Astrocyte of the hippocampus (primary cell): Measurements from ENCODE around the gene CCDC150.
"Not testable (repeated sequence)": the region's sequence is repeated elsewhere in the genome, so short reads cannot be mapped to it uniquely, and the experiment has no call there.

Source experiments
- DNase-seq: peaks from one replicate; pipeline ENCODE4 v3.0.0; 2011; ENCODE audit warnings: low read depth, low spot score

CCDC150 gene

GRCh38 chr2:196635156-196635555 lies 4.4 kb upstream of the CCDC150 start:
- no peak for DNase-seq

DNA sequence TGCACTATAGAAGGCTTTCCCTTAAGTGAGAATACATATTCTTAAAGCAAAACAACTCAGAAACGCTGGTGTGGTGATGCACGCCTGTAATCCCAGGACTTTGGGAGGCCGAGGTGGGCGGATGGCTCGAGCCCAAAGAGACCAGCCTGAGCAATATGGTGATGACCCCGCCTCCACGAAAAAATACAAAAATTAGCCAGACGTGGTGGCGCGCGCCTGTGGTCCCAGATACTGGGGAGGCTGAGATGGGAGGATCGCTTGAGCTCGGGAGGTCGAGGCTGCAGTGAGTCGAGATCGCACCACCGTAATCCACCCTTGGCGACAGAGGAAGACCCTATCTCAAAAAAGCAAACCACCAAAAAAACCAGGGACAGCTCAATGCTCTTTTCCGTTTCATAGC lies 750 bp upstream of the CCDC150 start:
- DNase-seq, result no peak

GRCh38 chr2:196640031-196640548 lies 575 bp downstream of the CCDC150 start:
- no peak for DNase-seq

- DNase-seq, result no peak
Observed at GRCh38 chr2:196649202-196649601, 9.7 kb downstream of the CCDC150 start.

DNA sequence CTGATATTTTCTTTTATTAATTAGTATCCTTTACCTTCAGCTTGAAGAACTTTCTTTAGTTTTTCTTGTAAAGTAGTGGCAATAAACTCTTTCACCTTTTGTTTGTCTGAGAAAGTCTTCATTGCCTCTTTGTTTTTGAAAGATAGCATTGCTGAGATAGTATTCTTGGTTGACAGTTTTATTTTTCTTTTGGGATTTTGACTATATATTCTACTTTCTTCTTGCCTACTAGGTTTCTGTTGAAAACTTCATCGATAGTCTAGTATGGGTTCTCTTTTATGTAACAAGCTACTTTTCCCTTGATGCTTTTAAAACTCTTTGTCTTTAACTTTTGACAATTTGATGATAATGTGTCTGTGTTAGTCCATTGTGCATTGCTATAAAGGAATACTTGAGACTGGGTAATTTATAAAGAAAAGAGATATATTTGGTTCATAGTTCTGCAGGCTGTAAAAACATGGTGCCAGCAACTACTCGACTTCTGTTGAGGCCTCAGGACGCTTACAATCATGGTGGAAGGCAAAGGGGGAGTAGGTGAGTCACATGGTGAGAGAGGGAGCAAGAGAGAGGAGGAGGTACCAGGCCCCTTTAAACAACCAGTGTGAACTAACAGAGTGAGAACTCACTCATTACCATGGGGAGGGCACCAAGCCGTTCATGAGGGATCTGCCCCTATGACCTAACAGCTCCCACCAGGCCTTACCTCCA lies 12.0 kb downstream of the CCDC150 start:
- no peak for DNase-seq

DNA sequence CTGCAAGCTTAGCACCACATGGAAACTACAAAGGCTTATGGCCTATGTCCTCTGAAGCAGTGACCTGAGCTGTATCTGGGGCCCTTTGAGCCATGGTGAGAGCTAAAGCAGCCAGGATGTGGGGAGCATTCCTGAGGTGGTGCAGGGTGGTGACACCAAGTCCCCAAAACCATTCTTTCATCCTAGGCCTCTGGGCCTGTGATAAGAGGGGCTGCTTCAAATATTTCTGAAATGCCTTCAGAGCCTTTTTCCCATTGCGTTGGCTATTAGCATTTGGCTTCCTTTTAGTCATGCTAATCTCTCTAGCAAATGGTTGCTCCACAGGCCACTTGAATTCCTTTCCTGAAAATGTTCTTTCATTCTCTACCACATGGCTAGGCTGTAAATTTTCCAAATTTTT lies 13.4 kb downstream of the CCDC150 start:
- no peak for DNase-seq

DNA sequence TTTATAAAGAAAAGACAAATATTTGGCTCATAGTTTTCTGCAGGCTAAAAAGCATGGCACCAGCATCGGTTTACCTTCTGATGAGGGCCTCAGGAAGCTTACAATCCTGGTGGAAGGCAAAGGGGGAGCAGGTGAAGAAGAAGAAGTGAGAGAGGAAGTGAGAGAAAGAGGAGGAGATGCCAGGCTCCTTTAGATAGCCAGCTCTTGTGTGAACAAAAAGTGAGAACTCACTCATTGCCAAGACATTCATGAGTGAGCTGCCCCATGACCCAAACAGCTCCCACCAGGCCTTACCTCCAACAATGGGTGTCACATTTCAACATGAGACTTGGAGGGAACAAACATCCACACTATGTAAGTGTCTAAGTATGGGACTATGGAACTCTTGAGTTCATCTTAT lies 14.3 kb downstream of the CCDC150 start:
- no peak for DNase-seq

GRCh38 chr2:196655761-196656160 lies 16.2 kb downstream of the CCDC150 start:
- DNase-seq, result no peak

- no peak for DNase-seq
Observed at GRCh38 chr2:196657333-196657732, 17.8 kb downstream of the CCDC150 start.

DNA sequence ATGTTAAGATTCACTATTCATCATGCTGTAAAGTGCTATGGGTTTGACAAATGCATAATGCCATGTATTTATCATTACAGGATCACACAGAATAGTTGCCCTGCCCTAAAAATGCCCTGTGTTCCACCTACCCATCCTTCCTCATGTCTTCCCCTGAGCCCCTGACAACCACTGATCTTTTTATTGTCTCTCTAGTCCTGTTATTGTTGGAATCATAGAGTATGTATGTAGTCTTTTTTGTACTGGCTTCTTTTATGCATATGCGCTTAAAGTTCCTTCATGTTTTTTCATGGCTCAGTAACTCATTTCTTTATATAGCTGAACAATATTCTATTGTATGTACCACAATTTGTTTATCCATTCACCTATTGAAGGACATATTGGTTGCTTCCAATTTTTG lies 20.3 kb downstream of the CCDC150 start:
- no peak for DNase-seq

DNA sequence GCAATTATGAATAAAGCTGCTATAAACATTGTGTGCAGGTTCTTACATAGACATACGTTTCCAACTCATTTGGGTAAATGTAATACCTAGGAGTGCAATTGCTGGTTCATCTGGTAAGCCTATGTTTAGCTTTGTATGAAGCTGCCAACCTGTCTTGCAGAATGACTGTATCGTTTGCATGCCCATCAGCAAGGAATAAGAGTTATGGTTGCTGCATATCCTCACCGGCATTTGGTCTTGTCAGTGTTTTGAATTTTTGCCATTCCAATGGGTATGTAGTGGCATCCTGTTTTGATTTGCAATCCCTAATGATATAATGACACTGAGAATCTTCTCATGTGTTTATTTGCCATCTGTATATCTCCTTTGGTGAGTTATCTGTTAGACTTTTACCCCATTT lies 20.7 kb downstream of the CCDC150 start:
- no peak for DNase-seq

- no peak for DNase-seq
Observed at GRCh38 chr2:196670342-196670741, 30.8 kb downstream of the CCDC150 start.

DNA sequence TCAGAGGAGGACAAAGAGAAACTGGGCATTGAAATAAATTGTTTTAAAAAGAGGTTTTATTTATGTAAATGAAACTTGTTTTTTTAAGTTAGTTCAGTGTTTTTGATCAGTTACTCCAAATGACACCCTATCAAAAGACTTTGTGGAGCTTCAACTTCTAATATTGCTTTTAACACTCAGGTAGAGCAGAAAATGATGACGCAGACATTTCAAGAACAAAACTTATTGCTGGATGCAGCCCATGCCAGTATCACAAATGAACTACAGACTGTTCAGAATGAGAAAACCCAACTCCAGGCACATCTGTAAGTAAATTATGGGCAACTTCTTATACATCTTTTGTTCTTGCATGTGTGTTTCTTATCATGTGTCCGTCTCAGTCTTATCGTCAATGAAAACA lies 36.4 kb downstream of the CCDC150 start:
- no peak for DNase-seq

DNA sequence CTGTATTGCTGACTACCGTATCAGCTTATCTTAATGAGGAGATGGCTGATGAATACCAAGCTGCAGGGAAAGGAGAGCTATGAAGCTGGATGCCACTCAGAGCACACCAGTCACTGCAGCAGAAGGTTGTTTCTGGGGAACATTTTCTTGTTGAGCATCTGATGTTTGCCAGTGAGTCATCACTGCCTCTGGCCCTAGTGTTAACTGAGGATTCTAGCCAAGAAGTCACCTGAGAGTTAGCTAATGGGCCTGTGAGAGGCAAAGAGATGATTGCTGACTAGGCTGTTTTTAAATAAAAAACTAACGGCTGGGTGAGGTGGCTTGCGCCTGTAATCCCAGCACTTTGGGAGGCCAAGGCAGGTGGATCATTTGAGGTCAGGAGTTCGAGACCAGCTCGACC lies 37.9 kb downstream of the CCDC150 start:
- peak; percentile 72 for DNase-seq

DNA sequence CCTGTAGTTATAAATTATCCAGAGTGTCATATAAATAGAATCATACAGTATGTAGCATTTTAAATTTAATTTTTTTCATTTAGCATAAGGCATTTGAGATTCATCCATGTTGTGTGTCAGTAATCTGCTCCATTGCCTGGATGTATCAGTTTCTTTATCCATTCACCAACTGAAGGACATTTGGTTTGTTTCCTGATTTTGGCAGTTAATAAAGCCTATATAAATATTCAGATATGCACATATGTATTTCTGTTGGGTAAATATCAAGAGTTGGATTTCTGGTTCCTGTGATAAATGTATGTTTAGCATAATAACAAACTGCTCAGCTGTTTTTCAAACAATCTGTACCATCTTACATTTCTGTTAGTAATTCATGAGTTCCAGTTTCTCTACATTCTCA lies 39.9 kb downstream of the CCDC150 start:
- no peak for DNase-seq

DNA sequence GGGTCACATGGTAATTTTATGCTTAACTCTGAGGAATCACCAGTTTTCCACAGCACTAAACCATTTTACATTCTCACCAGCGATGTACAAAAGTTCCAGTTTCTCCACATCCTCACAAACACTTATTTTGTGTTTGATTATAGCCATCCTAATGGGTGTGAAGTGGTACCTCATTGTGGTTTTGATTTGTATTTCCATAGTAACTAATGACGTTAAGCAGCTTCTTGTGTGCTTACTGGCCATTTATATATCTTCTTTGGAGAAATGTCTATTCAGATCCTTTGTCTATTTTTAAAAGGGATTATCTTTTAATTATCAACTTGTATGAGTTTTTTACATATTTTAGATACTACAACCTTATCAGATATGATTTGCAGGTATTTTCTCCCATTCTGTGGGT lies 42.0 kb downstream of the CCDC150 start:
- DNase-seq, result no peak

GRCh38 chr2:196685792-196686191 lies 46.3 kb downstream of the CCDC150 start:
- no peak for DNase-seq

DNA sequence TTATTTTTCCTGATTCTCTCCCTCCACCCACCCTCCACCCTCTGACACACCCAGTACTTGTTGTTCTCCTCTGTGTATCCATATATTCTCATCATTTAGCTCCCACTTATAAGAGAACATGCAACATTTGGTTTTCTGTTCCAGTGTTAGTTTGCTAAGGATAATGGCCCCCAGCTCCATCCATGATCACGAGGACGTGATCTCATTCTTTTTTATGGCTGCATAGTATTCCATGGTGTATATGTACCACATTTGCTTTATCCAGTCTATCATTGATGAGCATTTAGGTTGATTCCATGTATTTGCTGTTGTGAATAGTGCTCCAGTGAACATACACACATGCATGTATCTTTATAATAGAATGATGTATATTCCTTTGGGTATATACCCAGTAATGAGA lies 47.2 kb downstream of the CCDC150 start:
- not testable (repeated sequence) for DNase-seq

DNA sequence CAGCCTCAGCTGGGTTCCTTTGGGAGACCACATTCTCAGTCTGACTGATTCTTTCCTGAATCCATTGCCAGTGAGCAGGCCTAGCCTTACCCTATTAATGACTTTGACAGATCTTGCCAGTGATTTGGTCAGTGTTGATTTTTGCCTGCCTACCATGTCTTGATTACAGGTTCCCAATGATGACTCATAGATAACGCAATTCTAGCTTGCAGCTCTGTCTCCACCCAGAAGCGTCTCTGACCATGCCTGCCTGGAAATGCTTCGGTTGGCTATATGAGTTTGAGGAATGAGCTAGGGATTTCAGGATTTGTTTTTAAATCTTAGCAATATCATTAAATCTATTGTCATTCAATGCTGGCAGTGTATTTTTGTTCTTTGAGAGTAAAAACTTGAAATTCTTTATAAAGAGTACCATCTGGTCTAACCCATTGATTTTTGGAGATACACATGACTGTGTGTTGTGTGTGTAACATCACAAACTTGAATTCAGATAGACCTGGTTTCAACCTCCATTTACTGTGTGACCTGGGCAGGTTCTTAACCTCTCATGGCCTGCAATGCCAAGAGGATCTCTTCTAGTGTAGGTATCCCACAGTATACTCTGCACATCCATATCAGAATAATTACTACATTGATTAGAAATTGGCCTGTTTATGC lies 57.0 kb downstream of the CCDC150 start:
- DNase-seq, result peak; percentile 66

DNA sequence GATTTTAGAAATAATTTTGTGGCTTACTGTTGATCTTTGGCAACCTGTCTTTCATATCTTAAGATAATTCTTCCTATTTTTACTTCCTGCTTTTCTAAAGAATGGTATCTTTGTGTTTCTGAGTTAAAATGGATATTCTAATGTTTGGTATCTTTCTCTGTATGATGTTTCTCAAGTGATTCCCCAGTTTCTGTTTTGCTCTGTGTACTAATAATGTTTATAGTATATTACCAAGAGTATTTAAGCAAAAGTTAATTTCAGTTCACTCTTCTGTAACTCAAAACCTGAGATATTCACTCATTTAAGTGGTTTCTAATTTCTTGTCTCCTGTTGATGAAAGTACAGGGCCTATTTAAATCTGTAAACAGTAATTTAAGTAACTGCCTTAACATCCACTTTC lies 58.3 kb downstream of the CCDC150 start:
- no peak for DNase-seq

DNA sequence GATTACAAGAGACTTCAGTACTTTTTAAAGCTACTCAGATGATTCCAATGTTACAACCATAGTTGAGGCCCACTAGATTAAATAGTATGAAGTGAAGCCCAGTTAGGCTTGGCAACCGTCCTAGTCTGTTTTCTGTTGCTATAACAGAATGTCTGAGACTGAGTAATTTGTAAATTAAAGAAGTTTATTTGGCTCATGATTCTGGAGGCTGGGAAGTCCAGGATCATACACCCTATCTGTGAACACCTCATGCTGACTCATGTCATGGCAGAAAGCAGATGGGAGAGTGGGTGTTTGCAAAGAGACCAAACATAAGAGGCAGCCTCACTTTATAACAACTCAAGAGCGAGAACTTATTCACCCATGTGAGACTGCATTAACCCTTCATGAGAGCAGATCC lies 63.1 kb downstream of the CCDC150 start:
- DNase-seq, result peak; percentile 23

GRCh38 chr2:196703695-196704094 lies 64.2 kb downstream of the CCDC150 start:
- DNase-seq, result peak; percentile 18

- not testable (repeated sequence) for DNase-seq
Observed at GRCh38 chr2:196710056-196710455, 70.5 kb downstream of the CCDC150 start.
